ENCODE data around the gene FNDC3A.

FNDC3A gene

DNA sequence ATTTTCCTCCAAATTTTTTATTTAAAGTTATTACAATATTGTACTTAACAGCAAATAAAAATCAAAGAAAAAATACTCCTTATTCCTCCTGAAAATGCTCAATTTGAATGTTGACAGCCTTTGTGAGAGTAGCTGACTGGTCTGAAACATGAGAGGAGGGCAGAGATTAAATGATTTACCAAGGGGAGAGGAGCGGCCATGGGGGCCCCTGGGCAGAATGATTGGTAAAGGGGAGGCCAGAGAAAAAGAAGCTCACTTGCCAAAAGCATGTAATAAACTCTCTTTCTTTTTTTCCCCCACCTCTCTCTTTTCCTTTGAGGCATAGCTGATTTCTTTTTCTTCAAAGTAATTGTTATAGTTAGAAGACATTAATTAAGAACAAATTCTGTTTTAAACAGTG is 30.1 kb upstream of the FNDC3A start:
- H3K4me1 ChIP-seq (ENCODE audit: insufficient read depth, insufficient read length) = no peaks in the 10 kb centered on the region
- no peak overlapping the region for H3K4me3 ChIP-seq (ENCODE audit: insufficient read length, low read depth)
- TF ChIP-seq ZNF274 (IDR thresholded peaks at IDR 0.05; ENCODE audit: low read depth, low read length) = no peak
- no peak for TF ChIP-seq SUZ12 (IDR thresholded peaks at IDR 0.05; ENCODE audit: extremely low read depth, insufficient read depth, insufficient read length)
- no peak for TF ChIP-seq YY1 (IDR thresholded peaks at IDR 0.05; ENCODE audit: insufficient read depth, insufficient read length)

DNA sequence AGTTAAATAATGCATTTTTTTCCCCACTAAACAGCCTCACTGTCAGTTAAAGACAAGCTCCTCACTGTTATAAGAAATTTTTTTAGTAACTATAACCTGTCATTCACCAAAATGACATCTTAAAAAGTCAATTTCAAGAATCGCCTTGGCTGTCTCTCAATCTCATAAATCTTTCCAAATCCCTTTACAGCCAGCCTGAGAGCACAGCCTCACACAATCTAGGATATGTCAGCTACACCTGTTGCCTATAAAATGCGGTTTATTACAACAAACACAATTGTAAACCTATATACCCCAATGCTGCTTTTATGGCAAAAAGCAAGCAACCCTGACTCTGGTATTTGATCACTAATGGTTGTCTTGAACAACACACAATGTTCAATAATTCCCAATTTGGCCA is 29.5 kb upstream of the FNDC3A start:
- Histone ChIP-seq H3K9me3 (ENCODE audit: insufficient read depth, low read length) (no peaks in the 10 kb centered on the region), H3K36me3 (ENCODE audit: insufficient read depth, insufficient read length, low read length) (no peaks in the 10 kb centered on the region), H3K27me3 (ENCODE audit: insufficient read depth, insufficient read length) (no peaks in the 10 kb centered on the region), H3K4me3 (ENCODE audit: insufficient read length, low read depth) (no peak overlapping the region), H3K4me1 (ENCODE audit: insufficient read depth, insufficient read length) (no peaks in the 10 kb centered on the region), H3K9ac (ENCODE audit: insufficient read length, low read depth) (no peak overlapping the region)
- TF ChIP-seq SUZ12 (IDR thresholded peaks at IDR 0.05; ENCODE audit: extremely low read depth, insufficient read depth, insufficient read length) (no peak), YY1 (IDR thresholded peaks at IDR 0.05; ENCODE audit: insufficient read depth, insufficient read length) (no peak), ZNF274 (IDR thresholded peaks at IDR 0.05; ENCODE audit: low read depth, low read length) (no peak)
- DNase-seq (ENCODE audit: low read depth, low spot score) = no peak

More for the DNA sequence above, 30.1 kb upstream of the FNDC3A start:
- Histone ChIP-seq H3K27me3 (ENCODE audit: insufficient read depth, insufficient read length) (no peaks in the 10 kb centered on the region), H3K9me3 (ENCODE audit: insufficient read depth, low read length) (no peaks in the 10 kb centered on the region), H3K9ac (ENCODE audit: insufficient read length, low read depth) (no peak overlapping the region), H3K36me3 (ENCODE audit: insufficient read depth, insufficient read length, low read length) (no peaks in the 10 kb centered on the region)
- no peak for DNase-seq (ENCODE audit: low read depth, low spot score)

DNA sequence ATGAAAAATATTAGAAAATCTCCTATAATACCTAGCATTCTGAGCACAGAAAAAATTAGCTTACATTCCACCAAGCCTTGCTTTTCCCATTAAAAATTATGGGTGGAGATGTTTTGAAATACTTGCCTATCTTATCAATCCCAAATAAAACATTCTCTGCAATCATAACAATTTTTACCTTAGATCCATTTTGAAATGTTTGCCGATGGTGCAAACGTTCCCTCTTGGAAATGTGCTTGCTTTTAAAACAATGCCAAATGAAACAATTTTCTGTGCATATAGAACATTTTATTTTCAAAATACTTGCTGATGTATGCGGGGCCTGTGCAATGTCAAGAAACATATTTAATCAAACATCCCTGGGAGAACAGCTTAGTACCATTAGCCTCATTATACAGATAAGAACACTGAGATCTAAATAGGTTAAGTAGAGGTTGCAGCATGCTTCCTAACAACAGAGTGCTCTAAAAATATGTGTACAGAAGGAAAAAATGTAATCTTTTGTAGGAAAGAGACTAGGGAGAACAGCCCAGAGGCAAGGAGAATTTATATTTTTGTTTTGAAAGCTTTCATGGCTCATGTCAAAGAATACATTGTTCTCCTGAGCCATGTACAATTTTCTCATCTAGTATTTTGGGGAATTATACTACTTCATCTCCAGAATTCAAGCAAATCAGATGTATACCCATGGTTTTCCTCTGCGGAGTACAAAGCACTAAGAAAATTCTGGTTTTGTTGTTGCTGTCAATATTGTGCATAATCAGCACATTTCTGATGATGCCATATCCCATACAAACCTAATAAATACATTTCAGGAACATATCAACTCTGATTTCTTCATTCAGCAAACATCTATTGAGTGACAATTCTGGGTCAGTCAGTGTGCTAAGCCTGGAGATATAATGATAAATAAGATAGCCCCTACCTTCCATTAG is 25.9 kb upstream of the FNDC3A start:
- TF ChIP-seq ZNF274 (IDR thresholded peaks at IDR 0.05; ENCODE audit: low read depth, low read length) (no peak), YY1 (IDR thresholded peaks at IDR 0.05; ENCODE audit: insufficient read depth, insufficient read length) (no peak), SUZ12 (IDR thresholded peaks at IDR 0.05; ENCODE audit: extremely low read depth, insufficient read depth, insufficient read length) (no peak)
- Histone ChIP-seq H3K27me3 (ENCODE audit: insufficient read depth, insufficient read length) (no peaks in the 10 kb centered on the region), H3K36me3 (ENCODE audit: insufficient read depth, insufficient read length, low read length) (no peaks in the 10 kb centered on the region), H3K4me3 (ENCODE audit: insufficient read length, low read depth) (no peak overlapping the region), H3K9ac (ENCODE audit: insufficient read length, low read depth) (no peak overlapping the region), H3K9me3 (ENCODE audit: insufficient read depth, low read length) (no peaks in the 10 kb centered on the region), H3K4me1 (ENCODE audit: insufficient read depth, insufficient read length) (no peaks in the 10 kb centered on the region)
- no peak for DNase-seq (ENCODE audit: low read depth, low spot score)

DNA sequence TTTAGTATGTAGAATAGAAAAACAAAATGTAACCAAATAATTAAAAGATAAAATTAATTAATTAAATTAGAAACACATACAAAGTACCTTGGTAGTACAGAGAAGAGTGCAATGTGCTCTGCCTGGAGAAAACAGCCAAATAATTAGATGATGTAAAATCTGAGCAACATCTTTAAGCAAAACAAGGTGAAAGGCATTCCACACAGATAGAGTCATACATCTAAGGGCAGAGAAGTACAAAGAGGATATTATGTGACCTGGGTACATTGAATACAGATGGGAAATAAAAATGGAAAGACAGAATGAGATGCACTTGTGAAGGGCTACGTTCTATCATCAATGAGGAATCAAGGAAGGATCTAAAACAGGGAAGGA is 25.2 kb upstream of the FNDC3A start:
- H3K27me3 ChIP-seq (ENCODE audit: insufficient read depth, insufficient read length) = no peaks in the 10 kb centered on the region
- no peaks in the 10 kb centered on the region for H3K4me1 ChIP-seq (ENCODE audit: insufficient read depth, insufficient read length)
- no peak overlapping the region for H3K9ac ChIP-seq (ENCODE audit: insufficient read length, low read depth)
- H3K4me3 ChIP-seq (ENCODE audit: insufficient read length, low read depth) = no peak overlapping the region
- H3K36me3 ChIP-seq (ENCODE audit: insufficient read depth, insufficient read length, low read length) = no peaks in the 10 kb centered on the region
- no peaks in the 10 kb centered on the region for H3K9me3 ChIP-seq (ENCODE audit: insufficient read depth, low read length)
- DNase-seq (ENCODE audit: low read depth, low spot score) = no peak
- TF ChIP-seq YY1 (IDR thresholded peaks at IDR 0.05; ENCODE audit: insufficient read depth, insufficient read length) (no peak), SUZ12 (IDR thresholded peaks at IDR 0.05; ENCODE audit: extremely low read depth, insufficient read depth, insufficient read length) (no peak), ZNF274 (IDR thresholded peaks at IDR 0.05; ENCODE audit: low read depth, low read length) (no peak)

DNA sequence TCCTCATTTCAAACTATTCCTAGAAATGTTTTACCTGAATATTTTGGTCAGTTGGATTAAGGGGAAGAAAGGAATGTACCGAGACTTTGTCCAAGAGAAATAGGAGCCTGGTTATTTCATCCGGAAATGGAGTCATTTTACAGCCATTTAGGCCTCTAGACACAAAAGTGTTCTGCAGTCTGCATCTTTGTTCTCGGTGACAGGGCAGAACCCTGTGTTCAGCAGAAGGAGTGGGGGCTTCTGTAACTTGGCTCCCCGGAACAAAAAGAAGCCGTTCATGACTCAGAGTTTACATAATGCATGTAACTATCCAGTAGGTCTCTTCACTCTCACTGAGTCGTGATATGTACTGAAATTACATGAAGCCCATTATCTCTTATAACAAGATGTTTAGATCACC is 21.6 kb upstream of the FNDC3A start:
- H3K9ac ChIP-seq (ENCODE audit: insufficient read length, low read depth) = no peak overlapping the region
- H3K9me3 ChIP-seq (ENCODE audit: insufficient read depth, low read length) = no peaks in the 10 kb centered on the region
- no peak for TF ChIP-seq YY1 (IDR thresholded peaks at IDR 0.05; ENCODE audit: insufficient read depth, insufficient read length)
- TF ChIP-seq SUZ12 (IDR thresholded peaks at IDR 0.05; ENCODE audit: extremely low read depth, insufficient read depth, insufficient read length) = no peak
- no peak for TF ChIP-seq ZNF274 (IDR thresholded peaks at IDR 0.05; ENCODE audit: low read depth, low read length)
- H3K36me3 ChIP-seq (ENCODE audit: insufficient read depth, insufficient read length, low read length) = no peaks in the 10 kb centered on the region
- H3K4me1 ChIP-seq (ENCODE audit: insufficient read depth, insufficient read length) = no peaks in the 10 kb centered on the region
- H3K4me3 ChIP-seq (ENCODE audit: insufficient read length, low read depth) = no peak overlapping the region
- DNase-seq (ENCODE audit: low read depth, low spot score) = no peak
- no peaks in the 10 kb centered on the region for H3K27me3 ChIP-seq (ENCODE audit: insufficient read depth, insufficient read length)

DNA sequence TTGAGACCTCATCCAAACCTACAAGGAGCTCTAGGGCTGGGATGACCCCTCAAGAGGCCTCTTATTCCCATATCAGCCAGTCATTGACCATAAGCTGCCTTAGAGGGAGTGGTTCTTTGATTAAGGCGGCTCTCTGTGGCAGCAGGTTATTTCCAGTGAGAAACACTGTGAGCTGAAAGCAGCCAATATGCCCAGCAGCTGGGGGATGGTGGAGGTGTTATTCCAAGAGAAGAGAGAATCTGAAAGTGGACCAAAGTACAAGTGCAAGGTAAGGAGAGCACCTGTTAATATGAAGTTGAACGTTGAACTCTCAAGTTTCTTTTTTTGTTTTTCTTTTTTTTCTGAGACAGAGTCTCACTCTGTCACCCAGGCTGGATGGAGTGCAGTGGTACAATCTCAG is 20.2 kb upstream of the FNDC3A start:
- no peaks in the 10 kb centered on the region for H3K9me3 ChIP-seq (ENCODE audit: insufficient read depth, low read length)
- TF ChIP-seq ZNF274 (IDR thresholded peaks at IDR 0.05; ENCODE audit: low read depth, low read length) = no peak
- TF ChIP-seq YY1 (IDR thresholded peaks at IDR 0.05; ENCODE audit: insufficient read depth, insufficient read length) = no peak
- no peak for TF ChIP-seq SUZ12 (IDR thresholded peaks at IDR 0.05; ENCODE audit: extremely low read depth, insufficient read depth, insufficient read length)
- H3K4me3 ChIP-seq (ENCODE audit: insufficient read length, low read depth) = no peak overlapping the region
- H3K4me1 ChIP-seq (ENCODE audit: insufficient read depth, insufficient read length) = no peaks in the 10 kb centered on the region
- no peaks in the 10 kb centered on the region for H3K36me3 ChIP-seq (ENCODE audit: insufficient read depth, insufficient read length, low read length)
- no peak for DNase-seq (ENCODE audit: low read depth, low spot score)
- no peak overlapping the region for H3K9ac ChIP-seq (ENCODE audit: insufficient read length, low read depth)
- no peaks in the 10 kb centered on the region for H3K27me3 ChIP-seq (ENCODE audit: insufficient read depth, insufficient read length)

DNA sequence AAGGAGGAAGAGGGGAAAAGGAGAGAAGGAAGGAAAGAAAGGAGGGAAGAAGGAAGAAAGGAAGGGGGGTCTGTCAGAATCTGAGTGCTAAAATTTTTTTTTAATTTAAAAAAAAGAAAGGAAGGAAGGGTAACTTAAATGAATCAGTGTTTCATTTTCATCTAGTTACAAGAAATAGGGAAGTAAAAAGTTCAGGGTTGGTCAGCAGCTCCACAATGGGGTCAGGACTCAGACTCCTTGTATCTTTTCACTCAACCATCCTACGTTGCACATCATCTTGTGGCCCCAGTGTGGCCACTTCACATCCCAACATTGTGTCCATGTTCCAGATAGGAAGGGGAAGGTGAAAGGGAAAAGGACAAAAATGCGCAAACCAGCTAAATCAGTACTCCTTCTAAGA is 14.3 kb upstream of the FNDC3A start:
- no peak for DNase-seq (ENCODE audit: low read depth, low spot score)
- Histone ChIP-seq H3K36me3 (ENCODE audit: insufficient read depth, insufficient read length, low read length) (no peaks in the 10 kb centered on the region), H3K4me1 (ENCODE audit: insufficient read depth, insufficient read length) (no peaks in the 10 kb centered on the region), H3K27me3 (ENCODE audit: insufficient read depth, insufficient read length) (no peaks in the 10 kb centered on the region), H3K9me3 (ENCODE audit: insufficient read depth, low read length) (no peaks in the 10 kb centered on the region), H3K9ac (ENCODE audit: insufficient read length, low read depth) (no peak overlapping the region), H3K4me3 (ENCODE audit: insufficient read length, low read depth) (no peak overlapping the region)
- no peak for TF ChIP-seq ZNF274 (IDR thresholded peaks at IDR 0.05; ENCODE audit: low read depth, low read length)
- no peak for TF ChIP-seq YY1 (IDR thresholded peaks at IDR 0.05; ENCODE audit: insufficient read depth, insufficient read length)
- TF ChIP-seq SUZ12 (IDR thresholded peaks at IDR 0.05; ENCODE audit: extremely low read depth, insufficient read depth, insufficient read length) = no peak

Measured in NT2/D1 (cell line).